ENCODE results near the gene SPDYC.
A peak's percentile ranks its signal among the peaks of the same experiment; 100 is the strongest.

SPDYC gene, protein sequence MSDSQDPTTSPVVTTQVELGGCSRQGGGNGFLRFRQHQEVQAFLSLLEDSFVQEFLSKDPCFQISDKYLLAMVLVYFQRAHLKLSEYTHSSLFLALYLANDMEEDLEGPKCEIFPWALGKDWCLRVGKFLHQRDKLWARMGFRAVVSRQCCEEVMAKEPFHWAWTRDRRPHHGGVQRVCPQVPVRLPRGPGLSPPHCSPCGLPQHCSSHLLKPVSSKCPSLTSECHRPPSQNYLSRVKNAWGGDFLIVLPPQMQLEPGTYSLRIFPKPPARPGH

DNA sequence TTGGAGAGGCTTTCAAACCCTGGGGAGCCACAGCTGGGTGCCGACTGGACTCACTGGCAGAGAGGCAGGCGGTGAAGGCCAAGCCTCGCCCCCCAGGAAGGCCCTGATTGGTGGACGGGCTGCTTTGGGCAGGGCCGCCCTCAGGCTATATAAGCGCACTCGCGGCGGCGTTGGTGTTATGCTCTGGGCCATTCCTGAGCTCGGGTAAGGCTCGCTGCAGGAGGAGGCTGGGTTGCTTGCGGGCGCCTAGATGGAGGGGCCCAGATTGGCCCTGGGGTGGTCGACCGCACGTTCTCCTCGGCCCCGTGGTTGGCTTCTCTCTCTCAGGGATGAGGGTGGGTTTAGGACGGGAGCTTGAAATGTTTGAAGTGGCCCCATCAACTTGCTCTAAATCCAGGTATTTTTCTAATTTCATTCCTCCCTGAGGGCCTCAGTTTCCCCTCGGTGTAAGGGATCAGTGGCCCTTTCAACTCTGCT, at the start of gene SPDYC:
Gene SPDYC (plus strand): TSS at position 176 of the 477 bp plus-strand sequence. CDS start 1,125 bp downstream, outside the sequence.
- no peak for DNase-seq

DNA sequence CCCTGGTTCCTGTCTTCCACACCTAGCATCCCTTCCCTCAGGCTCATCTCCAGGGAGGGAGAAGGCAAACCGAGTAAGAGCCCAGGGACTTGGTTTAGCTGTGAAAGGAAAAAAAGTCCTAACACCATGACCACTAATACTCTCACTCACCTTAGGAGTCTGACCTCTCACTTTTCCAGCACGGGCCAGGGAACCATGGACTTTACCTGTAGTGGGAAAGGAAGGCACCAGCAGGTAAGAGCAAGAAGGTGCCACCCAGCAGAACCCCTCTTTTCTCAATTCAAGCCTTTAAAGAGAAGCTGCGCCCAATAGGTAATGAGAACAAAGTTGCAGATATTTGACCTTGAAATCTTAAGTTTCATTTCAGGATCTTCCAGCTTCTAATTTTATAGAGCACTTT, 49.2 kb upstream of the SPDYC start:
- DNase-seq = no peak

DNA sequence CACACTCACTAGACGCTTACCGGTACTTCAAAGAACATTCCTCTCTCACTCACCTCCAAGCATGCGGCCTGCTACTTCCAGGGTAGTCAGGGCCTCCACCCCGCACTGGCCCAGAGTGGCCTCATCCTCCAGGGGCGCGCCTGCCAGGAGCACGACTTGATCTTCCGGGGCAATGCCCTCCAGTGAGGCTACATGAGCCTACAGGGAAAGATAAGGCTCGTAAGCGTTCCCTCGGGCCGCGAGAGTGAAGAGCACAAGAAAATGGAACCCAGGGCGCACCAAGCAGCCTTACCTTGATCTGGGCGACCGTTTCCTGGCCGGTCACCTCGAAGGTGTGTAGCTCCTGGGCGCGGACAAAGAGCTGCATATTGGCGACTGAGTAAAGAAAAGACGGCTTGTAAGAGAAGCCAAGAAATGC, 48.6 kb upstream of the SPDYC start:
- DNase-seq = no peak

DNA sequence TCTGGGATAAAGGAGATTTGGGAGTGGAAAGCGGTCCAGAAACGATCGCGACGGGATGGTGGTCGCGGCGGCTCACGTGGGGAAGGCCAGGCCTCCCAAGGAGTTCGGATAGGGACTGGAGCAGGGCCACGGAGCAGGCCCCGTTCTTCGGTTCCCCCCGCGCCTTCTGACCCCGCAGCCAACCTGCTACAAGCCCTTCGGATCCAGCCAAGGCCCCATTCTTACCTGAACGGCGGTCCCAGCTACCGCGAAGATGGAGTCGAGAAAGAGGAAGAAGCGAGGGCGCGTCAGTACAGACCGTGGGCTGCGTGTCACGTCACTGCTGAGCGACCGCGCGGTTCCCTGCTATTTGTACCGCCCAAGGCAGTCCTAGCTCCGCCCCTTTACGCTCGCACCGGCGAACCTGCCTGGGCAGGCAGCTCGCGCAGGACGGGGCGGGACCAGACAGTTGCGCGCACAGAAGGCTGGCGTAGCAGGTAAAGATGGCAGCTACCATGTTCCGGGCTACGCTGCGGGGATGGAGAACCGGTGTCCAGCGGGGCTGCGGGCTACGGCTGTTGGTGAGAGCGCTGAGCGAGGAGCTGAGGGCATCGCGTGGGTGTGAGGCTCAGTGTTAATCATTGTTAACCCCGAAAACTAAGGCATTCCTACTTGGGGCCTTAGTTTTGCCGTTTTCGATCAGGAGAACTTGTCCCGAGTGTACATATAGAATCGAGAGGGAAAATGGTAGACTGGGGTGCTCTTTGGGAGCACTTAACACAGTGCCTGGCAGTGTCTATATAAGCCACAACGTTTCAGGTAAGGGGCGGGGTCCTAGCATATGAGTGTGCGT, 48.0 kb upstream of the SPDYC start, which contains the start of the genes FAU and MRPL49:
Gene FAU (minus strand): TSS at position 270 of the 832 bp plus-strand sequence. CDS start 321 bp downstream, outside the sequence.
Gene MRPL49 (plus strand): TSS at position 457 of the 832 bp plus-strand sequence. CDS start 26 bp downstream, at position 483.
- DNase-seq = peak; percentile 99

DNA sequence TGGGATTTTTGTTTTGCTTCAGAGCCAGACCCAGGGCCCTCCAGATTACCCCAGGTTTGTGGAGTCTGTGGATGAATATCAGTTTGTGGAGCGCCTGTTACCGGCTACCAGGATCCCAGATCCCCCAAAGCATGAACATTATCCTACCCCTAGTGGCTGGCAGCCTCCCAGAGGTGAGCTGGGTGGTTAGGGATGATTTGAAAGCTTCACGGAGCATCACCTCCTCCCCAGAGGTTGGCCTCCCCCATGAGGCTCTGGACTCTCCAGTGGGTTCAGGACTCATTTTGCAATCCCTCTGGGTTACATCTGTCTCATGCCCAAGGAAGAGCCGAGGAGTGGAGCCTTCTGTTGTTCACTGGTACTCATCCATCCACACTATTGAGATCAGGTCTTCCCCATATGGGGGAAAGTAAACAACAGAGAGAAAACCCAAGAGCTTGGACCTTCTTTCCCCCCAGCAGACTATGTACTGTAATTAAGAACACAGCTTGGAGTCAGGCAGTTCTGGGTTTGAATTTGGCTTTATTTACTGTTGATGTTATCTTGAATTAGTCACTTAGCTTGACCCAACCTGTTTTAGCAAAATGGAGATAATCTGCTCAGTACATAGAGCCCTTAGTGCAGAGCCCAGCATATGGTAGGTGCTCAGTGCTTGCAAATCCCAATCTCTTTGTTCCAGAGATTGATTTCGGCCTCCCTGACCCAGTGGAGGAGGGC, 45.4 kb upstream of the SPDYC start:
- no peak for DNase-seq

DNA sequence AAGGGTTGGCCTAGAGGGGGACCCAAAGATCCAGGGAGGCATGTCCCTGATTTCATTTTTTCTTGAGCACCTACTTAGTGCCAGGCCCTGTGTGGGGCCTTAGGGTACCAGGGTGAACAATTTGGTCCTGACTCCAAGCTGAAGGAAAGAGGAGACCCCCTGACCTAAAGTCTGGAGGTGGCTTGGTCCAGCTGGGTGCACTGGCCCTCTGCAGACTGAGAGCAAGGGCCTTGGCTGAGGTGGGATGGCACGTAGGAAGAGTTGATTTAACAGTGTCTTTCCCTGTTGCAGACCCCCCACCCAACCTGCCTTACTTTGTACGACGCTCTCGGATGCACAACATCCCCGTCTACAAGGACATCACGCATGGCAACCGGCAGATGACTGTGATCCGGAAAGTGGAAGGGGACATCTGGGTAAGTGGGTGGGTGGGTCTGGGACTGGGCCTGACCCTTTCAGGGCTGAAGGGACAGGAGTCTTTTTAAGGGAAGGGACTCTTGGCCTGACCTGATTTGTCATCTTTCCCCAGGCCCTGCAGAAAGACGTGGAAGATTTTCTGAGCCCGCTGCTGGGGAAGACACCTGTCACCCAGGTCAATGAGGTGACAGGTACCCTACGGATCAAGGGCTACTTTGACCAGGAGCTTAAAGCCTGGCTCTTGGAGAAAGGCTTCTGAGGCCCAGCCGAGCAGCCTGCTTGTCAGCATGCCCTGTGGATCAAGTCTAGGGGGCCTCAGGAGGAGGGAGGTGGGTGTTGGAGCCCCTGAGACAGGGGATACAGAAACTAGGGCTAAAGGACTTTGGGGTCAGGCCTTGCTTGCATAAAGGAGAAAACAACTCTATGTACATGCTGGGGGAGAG, 44.6 kb upstream of the SPDYC start:
- no peak for DNase-seq

DNA sequence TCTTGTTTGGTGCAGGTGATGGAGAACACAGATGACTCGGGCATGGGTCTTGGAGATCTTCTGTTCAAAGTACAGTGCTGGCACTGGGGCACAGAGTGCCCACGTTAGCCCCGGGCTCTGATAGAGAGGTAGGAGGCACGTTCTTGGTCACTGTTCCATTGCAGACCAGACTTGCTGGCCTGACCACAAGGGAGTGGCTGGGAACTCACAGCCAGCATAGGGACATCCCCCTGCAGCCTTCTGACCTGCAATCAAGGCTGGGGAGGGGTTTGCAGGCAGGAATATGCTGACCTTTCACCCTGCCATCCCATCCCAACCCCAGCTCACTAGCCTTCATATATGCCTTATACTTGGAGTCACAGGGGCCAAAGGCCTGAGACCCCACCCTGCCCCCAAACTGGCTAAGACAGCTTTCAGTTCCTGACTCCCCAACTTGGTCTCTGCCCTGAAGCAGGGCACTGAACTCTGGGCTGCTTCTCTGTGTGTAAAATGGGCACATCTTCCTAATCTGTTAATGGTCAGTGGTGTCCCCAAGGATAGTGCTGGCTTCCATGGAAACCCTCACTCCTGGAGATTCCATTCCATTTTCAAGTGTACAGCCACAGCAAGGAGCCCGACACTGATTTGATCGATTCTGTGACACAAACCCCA, 43.3 kb upstream of the SPDYC start:
- no peak for DNase-seq

DNA sequence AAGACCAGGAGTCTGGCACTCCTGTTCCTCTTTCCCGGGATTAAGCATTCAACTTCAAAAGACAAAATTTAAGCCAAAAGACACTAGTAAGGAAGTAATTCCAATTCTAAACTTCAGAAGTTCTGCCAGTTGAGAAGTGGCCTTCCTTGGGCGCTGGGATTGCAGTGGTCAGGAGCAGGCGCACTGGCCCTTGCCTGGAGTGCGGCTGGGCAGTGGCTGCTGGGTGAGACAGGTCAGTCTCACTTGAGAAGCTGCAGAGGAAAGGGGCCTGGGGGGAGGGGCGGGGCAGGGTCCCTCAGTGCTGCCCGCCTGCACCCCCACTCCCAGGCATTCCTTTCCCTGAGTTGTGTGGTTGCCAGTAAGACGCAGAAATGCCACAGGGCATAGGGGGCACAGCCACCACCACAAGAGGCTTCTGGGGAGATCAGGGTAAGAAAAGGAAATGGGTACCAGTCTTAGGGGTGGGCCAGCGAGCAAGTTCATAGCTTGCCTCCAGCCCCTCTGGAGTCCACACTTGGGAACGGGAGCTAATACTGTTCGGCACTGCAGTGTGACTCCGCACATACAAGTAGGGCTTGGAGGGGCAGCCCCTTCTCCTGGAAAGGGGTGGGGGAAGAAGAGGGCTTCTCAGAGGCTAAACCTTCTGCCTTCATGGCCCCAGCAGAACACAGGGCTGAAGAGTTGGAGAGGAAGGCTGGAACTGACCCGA, 42.4 kb upstream of the SPDYC start:
- DNase-seq = no peak

DNA sequence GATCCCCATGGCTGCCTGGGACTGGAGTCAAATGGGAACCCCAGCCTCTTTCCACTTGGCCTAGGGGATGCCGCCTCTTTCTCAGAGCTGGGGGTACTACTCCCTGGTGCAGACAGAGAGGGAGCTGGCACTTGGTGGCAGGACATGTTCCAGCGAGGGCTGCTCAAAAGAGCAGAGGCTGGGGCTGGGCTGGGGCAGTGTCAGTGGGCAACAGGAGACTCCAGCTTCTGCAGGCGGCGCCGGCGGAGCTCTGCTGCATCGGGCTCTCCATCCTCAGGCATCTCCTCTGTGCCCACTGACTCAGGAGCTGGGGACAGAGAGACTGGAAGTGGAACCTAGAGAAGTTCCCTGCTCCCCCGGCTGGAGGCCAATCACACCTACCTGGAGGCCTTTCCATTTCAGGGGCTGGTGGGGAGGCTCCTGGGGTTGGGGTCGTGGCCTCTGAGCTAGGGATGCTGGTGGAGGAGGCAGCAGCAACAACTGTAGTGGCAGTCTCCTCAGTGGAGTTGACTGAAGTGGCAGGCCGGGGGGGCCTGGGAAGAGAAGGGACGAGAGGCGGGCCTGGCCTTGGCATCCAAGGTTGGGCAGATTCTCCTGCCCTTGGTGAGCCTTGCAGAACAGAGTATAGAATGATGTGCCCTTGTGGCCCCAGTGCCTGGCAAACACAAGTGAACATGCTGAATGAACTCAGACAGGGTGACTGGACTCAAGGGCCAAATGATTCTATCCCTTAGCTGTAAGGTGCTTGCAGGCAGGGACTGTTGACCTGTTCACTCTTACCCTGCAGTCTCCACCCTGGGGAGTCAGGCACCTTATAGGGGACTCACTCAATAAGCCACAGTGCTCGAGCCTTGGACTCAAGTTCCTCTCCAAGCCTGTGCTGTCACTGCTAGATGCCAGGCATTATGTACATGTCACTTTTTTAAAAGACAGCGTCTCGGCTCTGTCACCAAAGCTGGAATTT, 41.6 kb upstream of the SPDYC start:
- DNase-seq = no peak

DNA sequence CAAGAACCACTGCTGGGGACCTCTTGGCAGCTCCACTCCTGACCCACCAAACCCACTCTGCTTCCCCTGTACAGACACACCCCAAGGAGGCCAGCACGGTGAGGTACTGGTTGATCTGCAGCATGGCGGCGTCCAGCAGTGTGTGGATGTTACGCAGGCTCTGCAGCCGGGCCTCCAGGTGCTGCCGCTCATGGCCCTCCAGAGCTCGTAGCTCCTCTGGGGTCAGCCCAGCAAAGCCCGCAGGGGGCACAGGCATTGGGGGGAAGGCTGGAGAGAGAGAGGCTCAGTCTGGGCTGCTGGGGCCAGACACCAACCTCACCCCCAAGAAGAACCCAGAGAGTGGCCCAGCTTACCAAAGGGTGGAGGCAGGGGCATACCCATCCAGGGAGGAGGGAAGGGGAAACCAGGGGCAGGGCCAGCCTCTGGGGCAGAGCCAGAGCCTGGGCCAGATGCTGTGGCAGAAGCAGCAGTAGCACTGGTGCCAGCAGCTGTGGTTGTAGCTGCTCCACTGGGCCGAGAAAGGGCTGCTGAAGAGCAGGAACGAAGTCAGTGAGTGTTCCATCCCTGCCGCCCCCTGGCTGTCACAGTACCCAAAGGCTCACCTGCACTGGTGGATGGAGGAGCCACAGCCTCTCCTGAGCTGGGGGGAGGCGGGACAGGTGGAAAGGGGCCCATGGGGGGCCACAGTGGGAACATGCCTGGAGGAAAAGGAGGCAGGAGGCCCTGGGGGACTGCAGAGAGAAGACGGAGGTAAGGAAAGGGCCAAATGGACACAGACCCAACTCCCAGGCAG, 40.2 kb upstream of the SPDYC start:
- no peak for DNase-seq

DNA sequence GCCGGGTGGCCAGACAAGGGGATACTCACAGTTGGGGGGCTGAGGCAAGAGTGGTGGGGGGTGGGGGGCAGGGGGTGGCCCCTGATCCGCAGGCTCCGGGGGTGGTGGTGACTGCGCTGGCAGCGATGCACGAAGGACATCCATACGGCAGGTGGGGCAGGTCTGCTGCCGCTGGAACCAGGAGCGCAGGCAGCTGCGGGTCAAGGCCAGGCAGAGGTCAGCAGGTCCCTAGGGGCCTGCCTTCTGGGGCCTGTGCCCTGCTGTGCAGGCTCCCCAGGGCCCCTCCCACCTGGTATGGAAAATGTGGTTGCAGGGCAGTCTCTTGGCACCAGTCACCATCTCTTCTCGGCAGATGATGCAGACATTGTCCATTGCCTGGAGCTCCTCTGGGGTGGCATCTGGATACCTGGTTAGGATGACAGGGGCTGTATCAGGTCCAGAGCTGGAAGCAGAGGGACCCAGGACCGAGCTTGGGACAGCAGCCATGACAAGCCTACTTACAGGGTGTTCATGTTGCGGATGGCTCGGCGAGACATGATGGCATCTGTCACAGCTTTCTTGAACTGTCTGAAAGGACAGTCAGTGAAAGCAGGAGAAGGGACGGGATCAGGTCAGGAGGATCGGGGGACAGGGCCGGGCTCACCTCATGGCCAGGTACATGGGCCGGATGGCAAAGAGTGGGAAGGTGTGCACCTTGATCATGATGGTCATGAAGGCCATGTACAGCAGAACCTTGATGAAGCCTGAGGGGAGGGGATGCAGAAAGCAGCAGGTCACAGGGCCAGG, 39.2 kb upstream of the SPDYC start:
- no peak for DNase-seq

DNA sequence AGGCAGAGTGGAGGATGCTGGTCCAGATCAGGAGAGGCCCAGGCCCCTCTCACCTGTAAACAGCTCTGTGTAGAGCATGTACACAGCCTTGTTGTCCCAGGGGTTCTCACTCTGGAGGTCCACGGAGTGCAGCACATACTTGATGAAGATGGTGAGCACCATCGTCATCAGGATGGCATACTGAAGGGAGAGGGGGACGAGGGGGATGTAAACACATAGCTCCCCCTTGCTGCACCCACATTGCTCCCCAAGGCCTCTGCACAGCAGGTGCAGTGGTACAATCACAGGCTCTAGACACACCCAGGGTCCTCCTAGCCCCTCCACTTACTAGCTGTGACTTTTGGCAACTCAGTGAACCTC, 38.6 kb upstream of the SPDYC start:
- no peak for DNase-seq

DNA sequence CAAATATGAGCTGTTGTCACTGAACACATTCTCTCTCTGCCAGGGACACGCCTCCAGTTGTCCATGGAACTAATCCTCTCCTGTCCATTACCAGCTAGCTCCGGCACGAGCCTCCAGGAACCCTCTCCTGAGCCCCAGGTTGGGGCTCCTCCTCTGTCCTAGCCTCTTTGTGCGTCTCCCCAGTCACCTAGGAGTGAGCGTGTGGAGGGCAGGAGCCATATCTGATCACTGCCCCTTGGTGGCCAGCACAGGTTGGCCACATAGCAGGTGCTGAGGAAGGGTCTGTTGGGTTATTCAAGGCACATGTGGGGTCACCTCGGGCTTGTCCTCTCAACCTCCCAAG, 38.2 kb upstream of the SPDYC start:
- DNase-seq = no peak

DNA sequence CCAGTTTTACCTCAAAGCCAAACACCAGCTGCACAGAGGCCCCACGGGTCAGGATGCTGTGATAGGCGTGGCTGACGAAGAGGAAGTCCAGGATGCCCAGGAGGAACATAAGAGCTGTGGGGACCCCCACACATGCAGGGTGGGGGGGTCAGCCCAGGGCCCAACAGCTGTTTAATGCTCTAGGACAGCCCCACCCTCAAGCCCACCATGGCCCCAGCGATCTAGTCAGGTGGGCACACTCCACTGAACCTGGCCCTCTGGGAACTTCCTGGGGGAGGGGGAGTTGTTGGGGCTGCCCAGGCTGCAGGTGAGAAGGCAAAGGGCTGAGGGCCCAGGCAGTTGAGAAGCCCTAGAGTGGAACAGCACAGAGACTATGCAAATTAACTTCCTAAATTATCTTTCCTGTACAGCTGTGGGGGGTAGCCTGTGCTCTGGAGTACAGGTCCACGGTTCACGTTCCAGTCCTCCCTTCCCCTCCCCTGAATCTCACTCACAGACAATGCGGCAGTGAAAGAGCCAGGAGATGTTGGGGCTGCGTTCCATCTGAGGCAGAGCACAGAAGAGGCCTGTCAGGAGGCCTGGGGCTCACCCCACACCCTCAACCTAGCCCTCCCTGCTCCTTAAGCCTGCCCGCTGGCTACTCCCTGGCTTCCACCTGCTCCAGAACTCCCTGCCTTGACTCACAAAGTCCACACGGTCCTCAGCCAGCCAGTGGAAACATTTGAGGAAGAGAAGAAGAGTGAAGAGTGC, 37.6 kb upstream of the SPDYC start:
- DNase-seq = no peak

DNA sequence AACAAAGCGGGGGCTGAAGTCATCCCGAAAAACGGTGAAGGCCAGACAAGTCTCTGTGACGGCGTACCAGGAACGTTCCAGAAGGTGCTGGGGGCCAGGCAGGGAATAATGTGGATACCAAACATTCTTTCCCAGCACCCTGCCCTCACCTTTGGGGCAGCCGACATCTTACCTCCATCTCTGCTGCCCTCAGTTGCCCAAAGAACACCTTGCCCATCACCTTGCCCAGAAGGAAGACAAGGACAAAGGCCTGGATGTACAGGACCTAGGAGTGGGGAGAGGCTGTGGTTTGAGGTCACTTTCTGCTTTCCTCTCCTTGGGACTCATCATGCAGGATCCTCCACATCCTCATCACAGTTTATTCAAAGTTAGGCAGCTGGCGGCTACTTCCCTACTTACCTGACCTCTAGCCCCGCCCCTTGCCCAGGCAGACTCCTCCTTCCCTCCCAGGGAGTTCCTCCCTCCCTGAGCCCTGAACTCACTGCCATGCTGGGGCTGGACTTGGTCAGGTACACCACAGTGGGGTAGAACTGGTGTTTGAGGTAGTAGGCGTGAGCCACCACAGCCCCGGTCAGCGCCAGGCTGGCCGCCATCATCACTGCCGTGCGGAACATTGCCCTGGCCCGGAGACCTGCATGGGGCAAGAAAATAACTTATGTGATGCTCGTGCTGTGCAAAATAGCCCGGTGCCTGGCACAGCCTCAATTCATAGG, 36.9 kb upstream of the SPDYC start:
- DNase-seq = peak; percentile 51

DNA sequence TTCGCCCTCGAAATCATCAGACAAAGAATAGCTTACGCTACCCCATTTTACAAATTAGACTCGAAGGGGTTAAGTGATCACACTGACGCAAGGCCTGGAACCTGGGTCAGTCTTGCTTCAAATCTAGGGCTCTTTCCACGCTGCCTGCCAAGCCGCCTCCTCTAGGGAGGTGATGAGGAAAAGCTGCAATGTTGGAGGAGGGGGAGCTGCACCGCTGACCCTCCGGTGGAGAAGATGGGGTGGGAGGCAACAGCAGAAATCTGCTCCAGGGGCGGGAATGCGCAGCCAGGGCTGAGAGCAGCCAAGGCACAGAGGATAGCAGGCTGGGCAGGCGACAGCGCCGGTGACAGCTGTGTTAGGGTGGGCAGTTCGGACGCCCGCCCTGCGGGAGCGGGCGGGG, 36.3 kb upstream of the SPDYC start:
- DNase-seq = no peak

Data from NCI-H774 (cell line).